DND-41 (cell line): Measurements from ENCODE around the gene NRF1.
"Not testable (repeated sequence)": the region's sequence is repeated elsewhere in the genome, so short reads cannot be mapped to it uniquely, and the experiment has no call there.

ENCODE experiments used
- ATAC-seq: fragments of 200-7000 bp; cut with Tn5 transposase; 3 replicates; pipeline ENCODE4 v1.9.1; 2021; ENCODE audit warnings: low read depth; ENCODE audit not compliant: insufficient read depth
- DNase-seq: peaks from one replicate; pipeline ENCODE4 v3.0.0-alpha.2; 2020
- H2AFZ ChIP-seq: 2 replicates; pipeline ENCODE4 v1.6.0; 2012; ENCODE audit warnings: low read depth, low read length
- H3K27ac ChIP-seq: 2 replicates; pipeline ENCODE4 v1.5.1; 2012; ENCODE audit warnings: low read length, inconsistent platforms
- H3K27me3 ChIP-seq: fragments of 200-600 bp; sonication (generic); 2 replicates; pipeline ENCODE4 v1.6.0; 2012; ENCODE audit warnings: low read length, mild to moderate bottlenecking, inconsistent platforms; ENCODE audit not compliant: insufficient read depth, poor library complexity
- H3K36me3 ChIP-seq: 2 replicates; pipeline ENCODE4 v1.5.1; 2012; ENCODE audit warnings: low read length, inconsistent platforms; ENCODE audit not compliant: insufficient read depth
- H3K4me1 ChIP-seq: 2 replicates; pipeline ENCODE4 v1.5.1; 2012; ENCODE audit warnings: mild to moderate bottlenecking, low read length; ENCODE audit not compliant: insufficient read depth
- H3K4me2 ChIP-seq: 2 replicates; pipeline ENCODE4 v1.6.0; 2012; ENCODE audit warnings: mild to moderate bottlenecking, moderate library complexity, low read length, inconsistent platforms; ENCODE audit not compliant: insufficient read depth
- H3K4me3 ChIP-seq, 2 experiments: fragments of 200-600 bp in 1 of 2; shearing (Covaris generic) in 1 of 2; 2 replicates each; pipeline ENCODE4 v1.5.1; 2012 to 2016; ENCODE audit warnings: inconsistent platforms in 2 of 2, low read length in 2 of 2, mild to moderate bottlenecking in 2 of 2, low read depth in 1 of 2, moderate library complexity in 1 of 2
- H3K79me2 ChIP-seq: 2 replicates; pipeline ENCODE4 v1.6.0; 2012; ENCODE audit warnings: low read length, inconsistent platforms; ENCODE audit not compliant: insufficient read depth
- H3K9ac ChIP-seq: 2 replicates; pipeline ENCODE4 v1.6.0; 2012; ENCODE audit warnings: low read depth, mild to moderate bottlenecking, inconsistent platforms, low read length, moderate library complexity
- H3K9me3 ChIP-seq: 2 replicates; pipeline ENCODE4 v1.5.1; 2012; ENCODE audit warnings: low read length, moderate library complexity, mild to moderate bottlenecking, inconsistent platforms; ENCODE audit not compliant: insufficient read depth, severe bottlenecking
- H4K20me1 ChIP-seq: 2 replicates; pipeline ENCODE4 v1.6.0; 2012; ENCODE audit warnings: low read length; ENCODE audit not compliant: insufficient read depth
- EZH2 ChIP-seq: IDR thresholded peaks from 3 replicates; pipeline ENCODE4 v1.6.1; 2012; ENCODE audit warnings: borderline replicate concordance, low read depth, mild to moderate bottlenecking, moderate library complexity, low read length, inconsistent platforms; ENCODE audit not compliant: severe bottlenecking
- TF ChIP-seq, protein P1 (sequence below): IDR thresholded peaks from 2 replicates; pipeline ENCODE4 v1.5.1; 2012; ENCODE audit warnings: borderline replicate concordance, low read length, moderate library complexity, mild to moderate bottlenecking; ENCODE audit not compliant: poor library complexity, severe bottlenecking; ENCODE audit errors: extremely low read depth

Gene NRF1

DNA sequence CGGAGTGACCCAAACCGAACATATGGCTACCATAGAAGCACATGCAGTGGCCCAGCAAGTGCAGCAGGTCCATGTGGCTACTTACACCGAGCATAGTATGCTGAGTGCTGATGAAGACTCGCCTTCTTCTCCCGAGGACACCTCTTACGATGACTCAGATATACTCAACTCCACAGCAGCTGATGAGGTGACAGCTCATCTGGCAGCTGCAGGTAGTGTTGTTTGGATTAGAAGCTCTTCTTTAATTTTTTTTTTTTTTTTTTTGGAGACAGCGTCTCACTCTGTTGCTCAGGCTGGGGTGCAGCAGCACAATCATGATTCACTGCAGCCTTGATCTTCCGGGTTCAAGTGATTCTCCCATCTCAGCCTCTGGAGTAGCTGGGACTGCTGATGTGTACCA lies 45.8 kb downstream of the NRF1 start:
- H2AFZ ChIP-seq, result no peak overlapping the region
- no peaks in the 10 kb centered on the region; the same call in 1 of the 2 replicates for H4K20me1 ChIP-seq
- TF ChIP-seq, protein P1, sequence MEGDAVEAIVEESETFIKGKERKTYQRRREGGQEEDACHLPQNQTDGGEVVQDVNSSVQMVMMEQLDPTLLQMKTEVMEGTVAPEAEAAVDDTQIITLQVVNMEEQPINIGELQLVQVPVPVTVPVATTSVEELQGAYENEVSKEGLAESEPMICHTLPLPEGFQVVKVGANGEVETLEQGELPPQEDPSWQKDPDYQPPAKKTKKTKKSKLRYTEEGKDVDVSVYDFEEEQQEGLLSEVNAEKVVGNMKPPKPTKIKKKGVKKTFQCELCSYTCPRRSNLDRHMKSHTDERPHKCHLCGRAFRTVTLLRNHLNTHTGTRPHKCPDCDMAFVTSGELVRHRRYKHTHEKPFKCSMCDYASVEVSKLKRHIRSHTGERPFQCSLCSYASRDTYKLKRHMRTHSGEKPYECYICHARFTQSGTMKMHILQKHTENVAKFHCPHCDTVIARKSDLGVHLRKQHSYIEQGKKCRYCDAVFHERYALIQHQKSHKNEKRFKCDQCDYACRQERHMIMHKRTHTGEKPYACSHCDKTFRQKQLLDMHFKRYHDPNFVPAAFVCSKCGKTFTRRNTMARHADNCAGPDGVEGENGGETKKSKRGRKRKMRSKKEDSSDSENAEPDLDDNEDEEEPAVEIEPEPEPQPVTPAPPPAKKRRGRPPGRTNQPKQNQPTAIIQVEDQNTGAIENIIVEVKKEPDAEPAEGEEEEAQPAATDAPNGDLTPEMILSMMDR, result no peak
- TF ChIP-seq EZH2, result no peak
- H3K9ac ChIP-seq, result no peak overlapping the region
- H3K27ac ChIP-seq, result no peak overlapping the region
- H3K36me3 ChIP-seq, result peaks cover 57% of the 10 kb centered on the region
- DNase-seq, result no peak
- H3K27me3 ChIP-seq, result no peaks in the 10 kb centered on the region
- peaks cover 37% of the 10 kb centered on the region for H3K9me3 ChIP-seq
- no peak overlapping the region for H3K4me2 ChIP-seq
- no peaks in the 10 kb centered on the region for H3K4me1 ChIP-seq
- H3K79me2 ChIP-seq, result peaks cover 51% of the 10 kb centered on the region
- H3K4me3 ChIP-seq, result no peak overlapping the region
- no peak for ATAC-seq

DNA sequence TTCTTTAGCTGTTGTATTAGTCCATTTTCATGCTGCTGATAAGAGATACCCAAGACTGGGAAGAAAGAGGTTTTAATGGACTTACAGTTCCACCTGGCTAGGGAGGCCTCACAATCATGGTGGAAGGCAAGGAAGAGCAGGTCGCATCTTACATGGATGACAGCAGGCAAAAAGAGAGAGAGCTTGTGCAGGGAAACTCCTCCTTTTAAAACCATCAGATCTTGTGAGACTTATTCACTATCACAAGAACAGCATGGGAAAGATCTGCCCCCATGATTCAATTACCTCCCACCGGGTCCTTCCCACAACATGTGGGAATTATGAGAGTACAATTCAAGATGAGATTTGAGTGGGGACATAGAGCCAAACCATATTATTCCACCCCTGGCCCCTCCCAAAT lies 48.4 kb downstream of the NRF1 start:
- peaks cover 31% of the 10 kb centered on the region for H3K79me2 ChIP-seq
- H3K4me1 ChIP-seq, H3K27me3 ChIP-seq, H3K4me3 ChIP-seq, H3K4me2 ChIP-seq, ATAC-seq, DNase-seq, H3K27ac ChIP-seq, H2AFZ ChIP-seq, H3K9ac ChIP-seq, H4K20me1 ChIP-seq: not testable (repeated sequence)
- H3K9me3 ChIP-seq, result peaks cover 37% of the 10 kb centered on the region
- peaks cover 62% of the 10 kb centered on the region for H3K36me3 ChIP-seq

DNA sequence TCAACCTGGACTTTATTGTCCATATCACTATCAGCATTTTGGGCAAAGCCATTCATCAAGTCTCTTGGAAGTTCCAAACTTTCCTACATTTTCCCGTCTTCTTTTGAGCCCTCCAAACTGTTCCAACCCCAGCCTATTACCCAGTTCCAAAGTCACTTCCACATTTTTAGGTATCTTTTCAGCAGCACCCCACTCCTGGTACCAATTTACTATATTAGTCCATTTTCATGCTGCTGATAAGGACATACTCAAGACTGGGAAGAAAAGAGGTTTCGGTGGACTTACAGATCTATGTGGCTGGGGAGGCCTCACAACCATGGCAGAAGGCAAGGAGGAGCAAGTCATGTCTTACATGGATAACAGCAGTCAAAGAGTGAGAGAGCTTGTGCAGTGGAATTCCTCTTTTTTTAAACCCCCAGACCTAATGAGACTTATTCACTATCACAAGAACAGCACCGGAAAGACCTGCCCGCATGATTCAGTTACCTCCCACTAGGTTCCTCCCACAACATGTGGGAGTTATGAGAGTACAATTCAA lies 50.2 kb downstream of the NRF1 start:
- Histone ChIP-seq H3K79me2 (peaks cover 25% of the 10 kb centered on the region), H3K4me3 (no peak overlapping the region), H3K36me3 (peaks cover 71% of the 10 kb centered on the region), H2AFZ (no peak overlapping the region), H3K9me3 (peaks cover 37% of the 10 kb centered on the region), H4K20me1 (no peaks in the 10 kb centered on the region), H3K4me1 (no peaks in the 10 kb centered on the region), H3K27ac (no peak overlapping the region), H3K9ac (no peak overlapping the region), H3K27me3 (no peaks in the 10 kb centered on the region), H3K4me2 (no peak overlapping the region)
- ATAC-seq, result no peak
- DNase-seq, result no peak
- no peak for TF ChIP-seq EZH2
- TF ChIP-seq, protein P1, result no peak

DNA sequence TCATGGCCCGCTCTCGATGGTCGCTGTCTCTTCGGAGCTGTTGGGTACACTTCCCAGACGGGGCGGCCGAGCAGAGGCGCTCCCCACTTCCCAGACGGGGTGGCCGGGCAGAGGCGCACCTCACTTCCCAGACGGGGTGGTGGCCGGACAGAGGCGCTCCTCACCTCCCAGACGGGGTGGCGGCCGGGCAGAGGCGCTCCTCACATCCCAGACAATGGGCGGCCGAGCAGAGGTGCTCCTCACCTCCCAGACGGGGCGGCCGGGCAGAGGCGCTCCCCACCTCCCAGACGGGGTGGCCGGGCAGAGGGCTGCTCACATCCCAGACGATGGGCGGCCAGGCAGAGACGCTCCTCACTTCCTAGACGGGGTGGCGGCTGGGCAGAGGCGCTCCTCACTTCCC lies 51.7 kb downstream of the NRF1 start:
- not testable (repeated sequence) for H3K4me1 ChIP-seq, H3K4me3 ChIP-seq, H4K20me1 ChIP-seq, DNase-seq, H3K27ac ChIP-seq, H3K9ac ChIP-seq, H3K4me2 ChIP-seq, ATAC-seq, H2AFZ ChIP-seq, H3K27me3 ChIP-seq
- Histone ChIP-seq H3K9me3 (peaks cover 34% of the 10 kb centered on the region), H3K36me3 (peaks cover 63% of the 10 kb centered on the region), H3K79me2 (peaks cover 26% of the 10 kb centered on the region)
